A549 (cell line): ENCODE results near the gene MALRD1.

Source experiments
- BHLHE40 ChIP-seq: IDR thresholded peaks from 2 replicates; pipeline ENCODE4 v1.6.1; 2012; ENCODE audit warnings: low read depth, low read length, inconsistent platforms
- CBX8 ChIP-seq: fragments of 200-600 bp; sonication (generic); IDR thresholded peaks from 2 replicates; pipeline ENCODE4 v1.6.1; 2016
- CTCF ChIP-seq: fragments of >200 bp; sonication (Bioruptor Twin); formaldehyde crosslinking; IDR thresholded peaks from 3 replicates; pipeline ENCODE4 v1.5.1; 2016
- ESRRA ChIP-seq: fragments of 150-350 bp; IDR thresholded peaks from 2 replicates; pipeline ENCODE4 v1.6.1; 2014; ENCODE audit warnings: mild to moderate bottlenecking, low read length, borderline replicate concordance
- JUN ChIP-seq, 2 experiments: fragments of >200 bp; sonication (Bioruptor Twin); formaldehyde crosslinking; IDR thresholded peaks; 2 replicates in 1 of 2; 3 replicates in 1 of 2; pipeline ENCODE4 v1.6.1; 2016 to 2017
- KDM5A ChIP-seq: fragments of 200-600 bp; sonication (generic); IDR thresholded peaks from 2 replicates; pipeline ENCODE4 v1.6.1; 2016; ENCODE audit warnings: antibody characterized with exemption, mild to moderate bottlenecking
- MAX ChIP-seq: IDR thresholded peaks from 2 replicates; pipeline ENCODE4 v1.6.1; 2012
- POLR2AphosphoS2 ChIP-seq: conservative IDR thresholded peaks from 2 replicates; pipeline ENCODE4 v1.6.1; 2012; ENCODE audit warnings: low read length, improper control_type of control experiment, inconsistent platforms
- RAD21 ChIP-seq, 2 experiments: fragments of >200 bp in 1 of 2; sonication (Bioruptor Twin) in 1 of 2; formaldehyde crosslinking in 1 of 2; IDR thresholded peaks in 1 of 2; conservative IDR thresholded peaks in 1 of 2; 2 replicates in 1 of 2; 3 replicates in 1 of 2; pipeline ENCODE4 v1.6.1; 2012 to 2018; ENCODE audit warnings: inconsistent platforms in 1 of 2
- REST ChIP-seq: fragments of 200-600 bp; sonication (generic); IDR thresholded peaks from 2 replicates; pipeline ENCODE4 v1.6.1; 2016; ENCODE audit warnings: antibody characterized with exemption, mild to moderate bottlenecking, moderate library complexity
- RFX5 ChIP-seq: fragments of 450-650 bp; IDR thresholded peaks from 2 replicates; pipeline ENCODE4 v1.7.1; 2014; ENCODE audit warnings: antibody characterized with exemption, mild to moderate bottlenecking, moderate library complexity

DNA sequence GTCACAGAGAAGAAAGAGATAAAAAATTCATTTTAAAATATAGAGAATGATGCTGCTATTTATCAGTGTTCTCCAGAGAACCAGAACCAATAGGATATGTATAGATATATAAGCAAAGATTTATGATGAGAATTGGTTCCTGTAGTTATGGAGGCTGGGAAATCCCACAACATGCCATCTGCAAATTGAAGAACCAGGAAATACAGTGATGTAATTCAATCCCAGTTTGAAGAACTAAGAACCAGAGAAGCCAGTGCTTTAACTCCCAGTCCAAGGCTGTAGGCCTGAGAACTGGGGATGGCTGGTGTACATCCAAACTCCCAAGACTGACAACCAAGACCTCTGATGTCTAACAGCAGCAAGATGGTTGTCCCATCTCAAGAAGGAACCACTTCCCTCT is 574.7 kb downstream of the MALRD1 start:
- TF ChIP-seq CTCF (no peak), ESRRA (no peak), JUN (IDR thresholded peaks at IDR 0.05) (no peak), REST (no peak), RFX5 (no peak), CBX8 (no peak), MAX (no peak), POLR2AphosphoS2 (no peak), KDM5A (no peak), RAD21 (conservative IDR thresholded peaks at IDR 0.05 in 1 of 2, IDR thresholded peaks at IDR 0.05 in 1 of 2) (no peak), BHLHE40 (no peak)
